Measurements from ENCODE around the gene SF3B5.
A peak's percentile ranks its signal among the peaks of the same experiment; 100 is the strongest.
"Not testable (repeated sequence)": the region's sequence is repeated elsewhere in the genome, so short reads cannot be mapped to it uniquely, and the experiment has no call there.

Gene SF3B5

GRCh38 chr6:144095134-144096002 is at the start of gene SF3B5:
Gene SF3B5, minus strand, starts transcription at chr6:144095573. Its CDS starts 76 bp downstream, at chr6:144095497.
- peak; percentile 87 to 93 for DNase-seq (ENCODE audit: low read depth in 2 of 2)

- no peak for DNase-seq (ENCODE audit: low read depth in 2 of 2)
These were observed 49.6 kb upstream of the SF3B5 start for GRCh38 chr6:144144996-144145395.

- DNase-seq (ENCODE audit: low read depth in 2 of 2), result no peak
These were observed 48.5 kb upstream of the SF3B5 start for GRCh38 chr6:144143878-144144277.

- no peak for DNase-seq (ENCODE audit: low read depth in 2 of 2)
These were observed 47.7 kb upstream of the SF3B5 start for GRCh38 chr6:144143106-144143505.

- DNase-seq (ENCODE audit: low read depth in 2 of 2), result no peak
These were observed 46.1 kb upstream of the SF3B5 start for GRCh38 chr6:144141470-144141869.

- DNase-seq (ENCODE audit: low read depth in 2 of 2), result no peak
These were observed 45.5 kb upstream of the SF3B5 start for GRCh38 chr6:144140867-144141266.

GRCh38 chr6:144139817-144140216 is 44.4 kb upstream of the SF3B5 start:
- DNase-seq (ENCODE audit: low read depth in 2 of 2), result no peak

GRCh38 chr6:144138542-144138941 is 43.2 kb upstream of the SF3B5 start:
- DNase-seq (ENCODE audit: low read depth in 2 of 2), result no peak

- DNase-seq (ENCODE audit: low read depth in 2 of 2), result no peak
These were observed 39.4 kb upstream of the SF3B5 start for GRCh38 chr6:144134737-144135136.

- no peak for DNase-seq (ENCODE audit: low read depth in 2 of 2)
These were observed 38.8 kb upstream of the SF3B5 start for GRCh38 chr6:144134176-144134575.

- no peak for DNase-seq (ENCODE audit: low read depth in 2 of 2)
These were observed 38.0 kb upstream of the SF3B5 start for GRCh38 chr6:144133225-144133821.

GRCh38 chr6:144132167-144132690 is 36.9 kb upstream of the SF3B5 start:
- DNase-seq (ENCODE audit: low read depth in 2 of 2), result not testable (repeated sequence)

GRCh38 chr6:144131248-144131709 is 35.9 kb upstream of the SF3B5 start:
- no peak for DNase-seq (ENCODE audit: low read depth in 2 of 2)

- DNase-seq (ENCODE audit: low read depth in 2 of 2), result no peak
These were observed 34.1 kb upstream of the SF3B5 start for GRCh38 chr6:144129469-144129868.

- DNase-seq (ENCODE audit: low read depth in 2 of 2), result no peak
These were observed 31.7 kb upstream of the SF3B5 start for GRCh38 chr6:144127097-144127496.

GRCh38 chr6:144123836-144124235 is 28.5 kb upstream of the SF3B5 start:
- no peak for DNase-seq (ENCODE audit: low read depth in 2 of 2)

- DNase-seq (ENCODE audit: low read depth in 2 of 2), result no peak
These were observed 28.0 kb upstream of the SF3B5 start for GRCh38 chr6:144123421-144123820.

- DNase-seq (ENCODE audit: low read depth in 2 of 2), result no peak
These were observed 27.5 kb upstream of the SF3B5 start for GRCh38 chr6:144122861-144123260.

GRCh38 chr6:144119376-144119775 is 24.0 kb upstream of the SF3B5 start:
- DNase-seq (ENCODE audit: low read depth in 2 of 2), result no peak

- no peak for DNase-seq (ENCODE audit: low read depth in 2 of 2)
These were observed 19.8 kb upstream of the SF3B5 start for GRCh38 chr6:144115219-144115618.

GRCh38 chr6:144113366-144113765 is 18.0 kb upstream of the SF3B5 start:
- DNase-seq (ENCODE audit: low read depth in 2 of 2), result no peak

GRCh38 chr6:144110210-144110609 is 14.8 kb upstream of the SF3B5 start:
- no peak for DNase-seq (ENCODE audit: low read depth in 2 of 2)

GRCh38 chr6:144106206-144106605 is 10.8 kb upstream of the SF3B5 start:
- no peak for DNase-seq (ENCODE audit: low read depth in 2 of 2)

All from stimulated activated CD4-positive, alpha-beta T cell treated with anti-CD3 and anti-CD28 coated beads, Interleukin-1b, Interleukin-23, amount 100 ng/mL, for 1 hour (primary cell).